ENCODE data around the gene ADGRL1. TPM values are rescaled to one million over a fixed set of nuclear protein-coding genes. Genes with fewer than 3 reads are reported as not detected.

Gene ADGRL1
- total RNA-seq, 4 donors from 2014 or later = 2.4 to 64.0 (median 20.7) TPM

GRCh38 chr19:14136509-14137281, 69.3 kb downstream of the ADGRL1 start, which contains the start of gene ASF1B:
ASF1B (minus strand) TSS chr19:14136589; CDS start chr19:14136456, 133 bp downstream.
- intact Hi-C loops (cut with DNase I; ENCODE audit: low total_unique reads) = loop anchor here (5.0 kb wide), 1 partner anchor 211 kb away; no protein-coding TSS in a partner anchor
- TF ChIP-seq POLR2A (IDR thresholded peaks at IDR 0.05) = peak; percentile 60 to 80
- TF ChIP-seq CTCF (IDR thresholded peaks at IDR 0.05) = peak; percentile 89 to 99 (median 97)
- Histone ChIP-seq H3K4me3 (peak within 1 kb of the TSS; percentile 59 to 71), H3K27me3 (no peaks in the 10 kb centered on the region), H3K9me3 (no peaks in the 10 kb centered on the region), H3K4me1 (peaks cover 0 to 6% of the 10 kb centered on the region in 2 donors), H3K27ac (peak within 1 kb of the TSS; percentile 92 to 93), H3K36me3 (no peaks in the 10 kb centered on the region)
- peak; percentile 99 for DNase-seq

DNA sequence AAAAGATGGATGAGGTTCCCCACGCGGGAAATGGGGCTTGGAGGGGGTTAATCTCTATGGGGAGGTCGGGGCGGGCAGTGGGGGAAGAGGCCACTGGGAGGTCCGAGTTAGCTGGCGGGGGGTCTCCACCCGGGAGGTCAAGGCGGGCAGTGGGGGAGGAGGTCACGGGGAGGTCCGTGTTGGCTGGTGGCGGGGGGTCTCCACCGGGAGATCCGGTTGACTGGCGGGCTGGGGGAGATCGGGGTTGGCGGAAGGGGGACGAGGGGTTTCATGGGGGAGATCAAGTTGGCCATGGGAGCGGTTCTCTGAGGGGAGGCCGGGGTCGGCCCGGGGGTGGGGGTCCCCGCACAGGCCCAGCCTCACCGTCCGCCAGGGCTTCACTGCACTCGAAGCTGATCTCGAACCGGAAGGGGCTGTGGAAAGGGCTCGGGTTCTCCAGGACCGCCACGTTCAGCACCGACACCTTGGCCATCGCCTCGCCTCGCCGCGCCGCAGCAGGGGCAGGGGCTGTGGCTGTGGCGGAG, 69.9 kb downstream of the ADGRL1 start:
- Histone ChIP-seq H3K36me3 (no peaks in the 10 kb centered on the region), H3K4me1 (peaks cover 0 to 6% of the 10 kb centered on the region in 2 donors), H3K4me3 (peak overlapping the region; percentile 45 to 56), H3K9me3 (no peaks in the 10 kb centered on the region), H3K27me3 (no peaks in the 10 kb centered on the region), H3K27ac (peak overlapping the region in 1 of 2 donors; percentile 68)
- DNase-seq = no peak
- TF ChIP-seq POLR2A (IDR thresholded peaks at IDR 0.05) (no peak), CTCF (IDR thresholded peaks at IDR 0.05) (no peak)
- intact Hi-C loops (cut with DNase I; ENCODE audit: low total_unique reads) = loop anchor here (5.0 kb wide), 1 partner anchor 211 kb away; no protein-coding TSS in a partner anchor

DNA sequence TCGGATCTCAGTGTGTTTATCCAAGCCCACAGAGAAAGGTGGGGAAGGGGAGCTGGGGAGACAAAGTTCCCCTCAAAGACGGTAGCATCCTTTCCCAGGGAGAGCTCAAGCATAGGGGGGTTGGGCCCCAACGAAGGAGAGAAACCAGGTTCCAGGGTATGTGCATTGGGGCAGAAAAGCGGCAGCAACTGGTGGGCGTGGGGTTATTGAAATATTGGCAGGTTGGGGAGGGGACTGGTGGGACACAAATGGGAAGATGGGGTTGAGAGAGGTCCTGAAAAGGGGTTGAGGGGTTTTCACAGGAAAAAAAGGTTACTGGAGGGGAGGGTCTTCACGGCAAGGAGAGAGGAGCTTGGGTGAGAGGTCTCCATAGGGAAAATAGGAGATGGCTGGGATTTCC, 70.6 kb downstream of the ADGRL1 start:
- Histone ChIP-seq H3K36me3 (no peaks in the 10 kb centered on the region), H3K4me3 (no peak overlapping the region), H3K27me3 (no peaks in the 10 kb centered on the region), H3K4me1 (peaks cover 0 to 6% of the 10 kb centered on the region in 2 donors), H3K27ac (no peak overlapping the region), H3K9me3 (no peaks in the 10 kb centered on the region)
- TF ChIP-seq CTCF (IDR thresholded peaks at IDR 0.05) = no peak
- TF ChIP-seq POLR2A (IDR thresholded peaks at IDR 0.05) = no peak
- intact Hi-C loops (cut with DNase I; ENCODE audit: low total_unique reads) = loop anchor here (5.0 kb wide), 1 partner anchor 212 kb away; no protein-coding TSS in a partner anchor
- no peak for DNase-seq

DNA sequence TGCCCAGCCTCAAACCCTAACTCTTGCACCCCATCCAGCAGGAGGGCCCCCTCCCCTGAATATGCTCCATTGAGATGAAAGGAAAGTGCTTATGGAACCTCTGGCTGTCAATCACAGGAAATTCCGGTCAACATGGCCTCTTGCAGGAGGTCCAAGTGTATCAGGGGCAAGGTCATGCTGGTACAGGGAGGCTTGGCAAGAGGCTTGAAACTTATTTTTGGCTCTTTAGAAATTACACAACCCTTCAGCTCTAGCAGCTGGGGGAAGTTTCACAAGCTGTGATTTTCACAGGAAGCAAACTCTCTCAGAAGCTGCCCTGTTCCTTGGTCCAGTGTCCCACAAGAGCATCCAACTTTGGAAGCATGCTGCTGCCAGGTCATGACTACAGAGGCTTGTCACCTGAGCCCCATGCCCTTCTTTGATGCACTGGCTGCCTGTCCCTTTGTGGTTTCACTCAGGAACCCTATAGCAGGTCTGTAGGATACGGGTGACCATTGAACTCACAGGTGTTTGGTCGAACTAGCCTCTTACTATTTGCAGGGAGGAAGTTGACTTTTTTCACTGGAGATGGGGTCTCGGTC, 78.0 kb downstream of the ADGRL1 start:
- TF ChIP-seq POLR2A (IDR thresholded peaks at IDR 0.05) = no peak
- TF ChIP-seq CTCF (IDR thresholded peaks at IDR 0.05) = no peak
- Histone ChIP-seq H3K4me3 (no peak overlapping the region), H3K27me3 (no peaks in the 10 kb centered on the region), H3K27ac (no peak overlapping the region), H3K4me1 (no peaks in the 10 kb centered on the region), H3K9me3 (no peaks in the 10 kb centered on the region), H3K36me3 (no peaks in the 10 kb centered on the region)
- DNase-seq = no peak
- intact Hi-C loops (cut with DNase I; ENCODE audit: low total_unique reads) = no loop called here

DNA sequence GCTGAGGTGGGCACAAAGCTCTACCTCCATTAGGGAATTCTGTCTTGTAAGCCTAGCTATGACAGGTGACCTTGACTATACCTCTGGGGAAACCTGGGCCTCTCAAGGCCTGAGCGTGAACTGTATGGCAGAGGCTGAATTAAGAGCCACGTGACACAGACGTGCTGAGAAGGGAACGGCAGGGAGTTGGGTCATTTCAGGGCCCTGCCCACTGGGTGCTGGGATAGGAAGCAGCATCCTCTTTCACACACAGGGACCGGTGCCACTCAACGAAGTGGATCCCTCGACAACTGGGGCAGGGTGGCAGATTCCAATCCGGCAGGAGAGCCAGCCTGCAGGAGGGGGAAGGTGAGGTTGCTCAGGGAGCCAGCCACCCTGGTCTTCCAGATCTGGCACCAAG, 78.8 kb downstream of the ADGRL1 start:
- intact Hi-C loops (cut with DNase I; ENCODE audit: low total_unique reads) = no loop called here
- H3K9me3 ChIP-seq = no peaks in the 10 kb centered on the region
- H3K4me1 ChIP-seq = no peaks in the 10 kb centered on the region
- TF ChIP-seq POLR2A (IDR thresholded peaks at IDR 0.05) (no peak), CTCF (IDR thresholded peaks at IDR 0.05) (no peak)
- no peak overlapping the region for H3K27ac ChIP-seq
- no peaks in the 10 kb centered on the region for H3K36me3 ChIP-seq
- no peak overlapping the region for H3K4me3 ChIP-seq
- H3K27me3 ChIP-seq = no peaks in the 10 kb centered on the region
- no peak for DNase-seq

Data from uterus (tissue), 4 donors.